SK-N-SH (cell line): ENCODE data around the gene TRIM15. TPM values are rescaled to one million over a fixed set of nuclear protein-coding genes. Genes with fewer than 3 reads are reported as not detected.

Source experiments
- CTCF ChIA-PET: fragments of 300-600, 350-600 bp; formaldehyde crosslinking; extraction: SDS; loops from one replicate; lab custom pipeline; 2021; lab: Yijun Ruan, JAX
- POLR2A ChIA-PET: fragments of 350-600 bp; sonication (Branson Sonifier 250); formaldehyde crosslinking; extraction: SDS; loops from one replicate; lab custom pipeline; 2020; ENCODE audit warnings: antibody characterized with exemption, inconsistent platforms; lab: Yijun Ruan, JAX
- DNase-seq: peaks from one replicate; pipeline ENCODE4 v3.0.0; 2012
- H2AFZ ChIP-seq: fragments of 200-600 bp; sonication (generic); 2 replicates; pipeline ENCODE4 v1.8.1; 2016; ENCODE audit warnings: antibody characterized with exemption, mild to moderate bottlenecking, low read depth
- H3F3A ChIP-seq: fragments of 200-600 bp; sonication (generic); replicated peaks from 2 replicates; pipeline ENCODE3; 2016; ENCODE audit warnings: antibody characterized with exemption, mild to moderate bottlenecking; ENCODE audit not compliant: insufficient read depth
- H3K27ac ChIP-seq, 2 experiments: fragments of 200-500 bp in 1 of 2; fragments of 200-600 bp in 1 of 2; sonication (Bioruptor generic) in 1 of 2; sonication (generic), shearing (Covaris generic) in 1 of 2; 2 replicates each; pipeline versions ENCODE4 v1.5.1 to v1.6.1; 2014 to 2016; ENCODE audit warnings: low read depth in 2 of 2, inconsistent platforms in 1 of 2, low read length in 1 of 2, mild to moderate bottlenecking in 1 of 2, mixed read lengths in 1 of 2
- H3K27me3 ChIP-seq: fragments of 200-600 bp; sonication (generic), shearing (Covaris generic); 2 replicates; pipeline ENCODE4 v1.6.1; 2016; ENCODE audit warnings: mixed run types; ENCODE audit not compliant: insufficient read depth
- H3K36me3 ChIP-seq, 2 experiments: fragments of 200-500 bp in 1 of 2; fragments of 200-600 bp in 1 of 2; sonication (Bioruptor generic) in 1 of 2; sonication (generic) in 1 of 2; replicated peaks in 1 of 2; 2 replicates each; pipeline versions ENCODE3 to v1.5.1; 2014 to 2016; ENCODE audit warnings: low read length in 1 of 2, mild to moderate bottlenecking in 1 of 2; ENCODE audit not compliant: insufficient read depth in 2 of 2, control insufficient read depth in 1 of 2
- H3K4me1 ChIP-seq, 2 experiments: fragments of 200-500 bp in 1 of 2; fragments of 200-600 bp in 1 of 2; sonication (Bioruptor generic) in 1 of 2; sonication (generic), shearing (Covaris generic) in 1 of 2; 2 replicates each; pipeline versions ENCODE4 v1.5.1 to v1.6.1; 2014 to 2016; ENCODE audit warnings: low read depth in 1 of 2, low read length in 1 of 2, mixed run types in 1 of 2; ENCODE audit not compliant: insufficient read depth in 2 of 2, control insufficient read depth in 1 of 2
- H3K4me2 ChIP-seq: fragments of 200-600 bp; sonication (generic), shearing (Covaris generic); 2 replicates; pipeline ENCODE4 v1.6.1; 2017; ENCODE audit warnings: mixed run types
- H3K4me3 ChIP-seq, 2 experiments: fragments of 200-500 bp in 1 of 2; fragments of 200-600 bp in 1 of 2; sonication (Bioruptor generic) in 1 of 2; sonication (generic), shearing (Covaris generic) in 1 of 2; 2 replicates each; pipeline versions ENCODE4 v1.5.1 to v1.8.1; 2014 to 2016; ENCODE audit warnings: low read depth in 2 of 2, inconsistent platforms in 1 of 2, low read length in 1 of 2, mild to moderate bottlenecking in 1 of 2, mixed read lengths in 1 of 2, moderate library complexity in 1 of 2
- H3K79me2 ChIP-seq: fragments of 200-600 bp; sonication (generic); 2 replicates; pipeline ENCODE4 v1.8.1; 2017; ENCODE audit warnings: mild to moderate bottlenecking; ENCODE audit not compliant: insufficient read depth
- H3K9ac ChIP-seq: fragments of 200-600 bp; sonication (generic); 2 replicates; pipeline ENCODE4 v1.6.1; 2017; ENCODE audit warnings: mixed run types
- H3K9me2 ChIP-seq: fragments of 200-600 bp; sonication (generic); 2 replicates; pipeline ENCODE4 v1.6.1; 2017; ENCODE audit warnings: mixed run types
- H3K9me3 ChIP-seq: fragments of 200-600 bp; sonication (generic); 2 replicates; pipeline ENCODE4 v1.6.1; 2017; ENCODE audit warnings: mixed run types, mild to moderate bottlenecking, moderate library complexity
- H4K20me1 ChIP-seq: fragments of 200-600 bp; sonication (generic); 2 replicates; pipeline ENCODE4 v1.6.1; 2017; ENCODE audit warnings: mild to moderate bottlenecking, mixed run types; ENCODE audit not compliant: insufficient read depth
- ELF1 ChIP-seq: IDR thresholded peaks from 2 replicates; pipeline ENCODE4 v1.4.0; 2012
- EZH2phosphoT487 ChIP-seq: fragments of 200-600 bp; sonication (generic); IDR thresholded peaks from 2 replicates; pipeline ENCODE4 v1.6.1; 2017; ENCODE audit warnings: low read depth, mixed run types, mild to moderate bottlenecking, antibody characterized with exemption, moderate library complexity, borderline replicate concordance
- FOSL2 ChIP-seq: IDR thresholded peaks from 2 replicates; pipeline ENCODE4 v1.4.0; 2012; ENCODE audit warnings: low read depth, mild to moderate bottlenecking, moderate library complexity, borderline replicate concordance
- FOXM1 ChIP-seq: IDR thresholded peaks from 2 replicates; pipeline ENCODE4 v1.4.0; 2012; ENCODE audit warnings: low read depth, mild to moderate bottlenecking
- GATA2 ChIP-seq: sonication (generic); formaldehyde crosslinking; IDR thresholded peaks from 2 replicates; pipeline ENCODE4 v1.5.0; 2020; ENCODE audit warnings: mild to moderate bottlenecking, missing genetic modification reagents
- JUND ChIP-seq: IDR thresholded peaks from 2 replicates; pipeline ENCODE4 v1.4.0; 2012
- RFX5 ChIP-seq: IDR thresholded peaks from 2 replicates; pipeline ENCODE4 v1.6.1; 2012; ENCODE audit warnings: mild to moderate bottlenecking, improper control_type of control experiment, low read length
- RXRA ChIP-seq: IDR thresholded peaks from 2 replicates; pipeline ENCODE4 v1.4.0; 2012; ENCODE audit warnings: low read depth, mild to moderate bottlenecking, borderline replicate concordance
- SIN3A ChIP-seq: IDR thresholded peaks from 2 replicates; pipeline ENCODE4 v1.6.1; 2012; ENCODE audit warnings: low read depth, mild to moderate bottlenecking, low read length, moderate library complexity, borderline replicate concordance
- WGBS: methylation state at CpG from one replicate; pipeline ENCODE4 v1.1.6; 2017; ENCODE audit warnings: low lambda C conversion rate; 5-methylcytosine and 5-hydroxymethylcytosine counted together
- polyA plus RNA-seq, 3 experiments: library from polyadenylated mRNA; depleted of rRNA; stranded (reverse); fragments of >200 nt; gene quantifications; 2 replicates each; pipeline ENCODE4 v1.2.3, GENCODE V29; 2012
- TF ChIP-seq, protein P1 (sequence below): IDR thresholded peaks from 2 replicates; pipeline ENCODE4 v1.6.1; 2012; ENCODE audit warnings: mild to moderate bottlenecking, low read depth, low read length, moderate library complexity
- TF ChIP-seq, protein P2 (sequence below): IDR thresholded peaks from 2 replicates; pipeline ENCODE4 v1.4.0; 2012; ENCODE audit warnings: low read depth
- TF ChIP-seq, protein P3 (sequence below): IDR thresholded peaks from 2 replicates; pipeline ENCODE4 v1.4.0; 2012; ENCODE audit warnings: low read depth, borderline replicate concordance
- TF ChIP-seq, protein P4 (sequence below): IDR thresholded peaks from 2 replicates; pipeline ENCODE4; 2012

Gene TRIM15
- polyA plus RNA-seq, 1 of the 3 experiments (the other 2 are of a cell fraction), result not detected

DNA sequence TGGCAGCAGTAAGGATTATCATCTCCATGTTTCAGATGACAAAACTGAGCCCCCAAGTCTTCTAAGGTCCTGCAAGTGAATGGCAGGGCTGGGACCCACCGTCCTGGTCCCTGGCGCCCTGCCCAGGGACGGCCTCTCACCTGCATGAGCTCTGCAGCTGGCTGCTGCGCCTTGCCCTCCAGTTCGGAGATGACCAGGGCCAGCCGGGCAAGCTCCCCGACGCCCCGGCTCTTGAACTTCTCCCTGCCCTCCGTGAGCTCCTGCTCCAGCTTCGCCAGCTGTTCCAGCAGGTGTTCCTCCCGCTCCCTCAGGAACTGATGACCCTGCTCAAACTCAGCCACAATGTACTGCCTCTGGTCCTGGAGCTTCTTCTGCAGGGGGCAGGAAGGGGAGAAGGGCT lies 33.0 kb downstream of the TRIM15 start:
- 96% methylated on average over 8 of the region's 12 CpGs for WGBS
- POLR2A ChIA-PET, result interaction anchor here (1.3 kb wide), 1 partner anchor 12 kb away, joined by 3 read pairs; no protein-coding TSS in a partner anchor
- no peak for DNase-seq

More for the DNA sequence above, 33.0 kb downstream of the TRIM15 start:
- H3K9ac ChIP-seq, result no peak overlapping the region
- H3K27ac ChIP-seq, result no peak overlapping the region
- no peak overlapping the region for H2AFZ ChIP-seq
- peaks cover 11% of the 10 kb centered on the region; the same call in 1 of the 2 replicates for H3K79me2 ChIP-seq
- TF ChIP-seq, protein P1, sequence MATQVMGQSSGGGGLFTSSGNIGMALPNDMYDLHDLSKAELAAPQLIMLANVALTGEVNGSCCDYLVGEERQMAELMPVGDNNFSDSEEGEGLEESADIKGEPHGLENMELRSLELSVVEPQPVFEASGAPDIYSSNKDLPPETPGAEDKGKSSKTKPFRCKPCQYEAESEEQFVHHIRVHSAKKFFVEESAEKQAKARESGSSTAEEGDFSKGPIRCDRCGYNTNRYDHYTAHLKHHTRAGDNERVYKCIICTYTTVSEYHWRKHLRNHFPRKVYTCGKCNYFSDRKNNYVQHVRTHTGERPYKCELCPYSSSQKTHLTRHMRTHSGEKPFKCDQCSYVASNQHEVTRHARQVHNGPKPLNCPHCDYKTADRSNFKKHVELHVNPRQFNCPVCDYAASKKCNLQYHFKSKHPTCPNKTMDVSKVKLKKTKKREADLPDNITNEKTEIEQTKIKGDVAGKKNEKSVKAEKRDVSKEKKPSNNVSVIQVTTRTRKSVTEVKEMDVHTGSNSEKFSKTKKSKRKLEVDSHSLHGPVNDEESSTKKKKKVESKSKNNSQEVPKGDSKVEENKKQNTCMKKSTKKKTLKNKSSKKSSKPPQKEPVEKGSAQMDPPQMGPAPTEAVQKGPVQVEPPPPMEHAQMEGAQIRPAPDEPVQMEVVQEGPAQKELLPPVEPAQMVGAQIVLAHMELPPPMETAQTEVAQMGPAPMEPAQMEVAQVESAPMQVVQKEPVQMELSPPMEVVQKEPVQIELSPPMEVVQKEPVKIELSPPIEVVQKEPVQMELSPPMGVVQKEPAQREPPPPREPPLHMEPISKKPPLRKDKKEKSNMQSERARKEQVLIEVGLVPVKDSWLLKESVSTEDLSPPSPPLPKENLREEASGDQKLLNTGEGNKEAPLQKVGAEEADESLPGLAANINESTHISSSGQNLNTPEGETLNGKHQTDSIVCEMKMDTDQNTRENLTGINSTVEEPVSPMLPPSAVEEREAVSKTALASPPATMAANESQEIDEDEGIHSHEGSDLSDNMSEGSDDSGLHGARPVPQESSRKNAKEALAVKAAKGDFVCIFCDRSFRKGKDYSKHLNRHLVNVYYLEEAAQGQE, result no peak
- no peak for TF ChIP-seq RXRA
- no peak for TF ChIP-seq JUND
- TF ChIP-seq SIN3A, result no peak
- no peak for TF ChIP-seq ELF1
- TF ChIP-seq FOSL2, result no peak
- TF ChIP-seq, protein P2, sequence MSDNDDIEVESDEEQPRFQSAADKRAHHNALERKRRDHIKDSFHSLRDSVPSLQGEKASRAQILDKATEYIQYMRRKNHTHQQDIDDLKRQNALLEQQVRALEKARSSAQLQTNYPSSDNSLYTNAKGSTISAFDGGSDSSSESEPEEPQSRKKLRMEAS, result no peak
- TF ChIP-seq FOXM1, result no peak
- TF ChIP-seq, protein P3, sequence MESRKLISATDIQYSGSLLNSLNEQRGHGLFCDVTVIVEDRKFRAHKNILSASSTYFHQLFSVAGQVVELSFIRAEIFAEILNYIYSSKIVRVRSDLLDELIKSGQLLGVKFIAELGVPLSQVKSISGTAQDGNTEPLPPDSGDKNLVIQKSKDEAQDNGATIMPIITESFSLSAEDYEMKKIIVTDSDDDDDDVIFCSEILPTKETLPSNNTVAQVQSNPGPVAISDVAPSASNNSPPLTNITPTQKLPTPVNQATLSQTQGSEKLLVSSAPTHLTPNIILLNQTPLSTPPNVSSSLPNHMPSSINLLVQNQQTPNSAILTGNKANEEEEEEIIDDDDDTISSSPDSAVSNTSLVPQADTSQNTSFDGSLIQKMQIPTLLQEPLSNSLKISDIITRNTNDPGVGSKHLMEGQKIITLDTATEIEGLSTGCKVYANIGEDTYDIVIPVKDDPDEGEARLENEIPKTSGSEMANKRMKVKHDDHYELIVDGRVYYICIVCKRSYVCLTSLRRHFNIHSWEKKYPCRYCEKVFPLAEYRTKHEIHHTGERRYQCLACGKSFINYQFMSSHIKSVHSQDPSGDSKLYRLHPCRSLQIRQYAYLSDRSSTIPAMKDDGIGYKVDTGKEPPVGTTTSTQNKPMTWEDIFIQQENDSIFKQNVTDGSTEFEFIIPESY, result no peak
- no peak for TF ChIP-seq RFX5
- TF ChIP-seq, protein P4, sequence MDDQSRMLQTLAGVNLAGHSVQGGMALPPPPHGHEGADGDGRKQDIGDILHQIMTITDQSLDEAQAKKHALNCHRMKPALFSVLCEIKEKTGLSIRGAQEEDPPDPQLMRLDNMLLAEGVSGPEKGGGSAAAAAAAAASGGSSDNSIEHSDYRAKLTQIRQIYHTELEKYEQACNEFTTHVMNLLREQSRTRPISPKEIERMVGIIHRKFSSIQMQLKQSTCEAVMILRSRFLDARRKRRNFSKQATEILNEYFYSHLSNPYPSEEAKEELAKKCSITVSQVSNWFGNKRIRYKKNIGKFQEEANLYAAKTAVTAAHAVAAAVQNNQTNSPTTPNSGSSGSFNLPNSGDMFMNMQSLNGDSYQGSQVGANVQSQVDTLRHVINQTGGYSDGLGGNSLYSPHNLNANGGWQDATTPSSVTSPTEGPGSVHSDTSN, result no peak
- TF ChIP-seq EZH2phosphoT487, result no peak
- TF ChIP-seq GATA2, result no peak
- H3K4me2 ChIP-seq, result no peak overlapping the region
- no peaks in the 10 kb centered on the region for H3K9me3 ChIP-seq
- peaks cover 34 to 50% of the 10 kb centered on the region in 2 experiments for H3K36me3 ChIP-seq
- H3K4me1 ChIP-seq, result no peaks in the 10 kb centered on the region; a peak in 1 of 4 replicates
- no peaks in the 10 kb centered on the region for H3F3A ChIP-seq
- no peaks in the 10 kb centered on the region for H3K27me3 ChIP-seq
- CTCF ChIA-PET, result interaction anchor here (1.4 kb wide), 1 partner anchor 15 kb away, joined by 3 read pairs; no protein-coding TSS in a partner anchor
- no peaks in the 10 kb centered on the region for H3K9me2 ChIP-seq
- H4K20me1 ChIP-seq, result no peaks in the 10 kb centered on the region
- no peak overlapping the region for H3K4me3 ChIP-seq
